GM19099 (cell line): ENCODE data around the gene BHLHE23.

Source experiments
- POLR2A ChIP-seq: IDR thresholded peaks from 3 replicates; pipeline ENCODE4 v1.6.1; 2011; ENCODE audit warnings: low read depth; ENCODE audit not compliant: insufficient read length; ENCODE audit errors: extremely low read depth

The BHLHE23 gene

DNA sequence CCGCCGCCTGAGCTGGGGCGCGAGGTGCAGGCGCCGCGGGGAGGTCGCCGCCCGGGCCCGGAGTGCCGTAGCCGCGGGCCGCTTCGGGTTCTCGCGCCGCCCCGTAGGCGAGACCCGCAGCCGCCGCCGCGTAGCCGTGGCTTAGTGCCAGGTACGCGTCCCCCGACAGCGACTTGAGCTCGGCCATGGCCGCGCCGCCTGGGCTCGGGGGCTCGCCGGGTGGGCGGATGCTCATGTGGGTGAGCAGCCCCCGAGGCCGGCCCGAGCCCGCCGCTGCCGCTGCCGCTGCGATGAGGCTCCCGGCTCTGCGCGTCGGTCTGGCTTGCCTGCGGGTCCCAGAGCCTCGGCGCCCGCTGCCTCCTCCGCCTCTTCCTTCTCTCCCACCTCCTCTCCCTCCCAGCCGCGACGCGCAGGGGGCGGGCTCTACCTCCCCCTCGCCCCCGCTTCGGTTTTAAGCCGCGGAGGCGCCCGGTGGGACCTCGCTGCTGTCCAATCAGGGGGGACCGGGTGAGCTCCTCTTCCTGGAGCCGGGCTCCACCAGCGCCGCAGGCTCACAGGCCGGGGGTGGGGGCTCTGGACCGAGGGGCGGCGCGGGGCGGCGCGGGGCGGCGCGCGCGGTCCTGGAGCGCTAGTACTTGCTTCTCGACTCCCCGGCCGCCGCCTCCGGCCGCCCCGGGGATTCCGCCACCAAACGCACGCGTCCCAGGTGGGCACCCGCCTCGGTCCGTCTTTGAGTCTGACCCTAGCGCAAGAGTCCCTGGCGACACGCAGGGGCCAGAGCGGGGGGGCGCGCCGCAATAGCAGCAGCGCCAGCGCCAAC, at the start of gene BHLHE23:
BHLHE23 (minus strand) TSS at position 425 of the 820 bp plus-strand sequence; CDS start at position 235, 190 bp downstream.
- no peak for TF ChIP-seq POLR2A

DNA sequence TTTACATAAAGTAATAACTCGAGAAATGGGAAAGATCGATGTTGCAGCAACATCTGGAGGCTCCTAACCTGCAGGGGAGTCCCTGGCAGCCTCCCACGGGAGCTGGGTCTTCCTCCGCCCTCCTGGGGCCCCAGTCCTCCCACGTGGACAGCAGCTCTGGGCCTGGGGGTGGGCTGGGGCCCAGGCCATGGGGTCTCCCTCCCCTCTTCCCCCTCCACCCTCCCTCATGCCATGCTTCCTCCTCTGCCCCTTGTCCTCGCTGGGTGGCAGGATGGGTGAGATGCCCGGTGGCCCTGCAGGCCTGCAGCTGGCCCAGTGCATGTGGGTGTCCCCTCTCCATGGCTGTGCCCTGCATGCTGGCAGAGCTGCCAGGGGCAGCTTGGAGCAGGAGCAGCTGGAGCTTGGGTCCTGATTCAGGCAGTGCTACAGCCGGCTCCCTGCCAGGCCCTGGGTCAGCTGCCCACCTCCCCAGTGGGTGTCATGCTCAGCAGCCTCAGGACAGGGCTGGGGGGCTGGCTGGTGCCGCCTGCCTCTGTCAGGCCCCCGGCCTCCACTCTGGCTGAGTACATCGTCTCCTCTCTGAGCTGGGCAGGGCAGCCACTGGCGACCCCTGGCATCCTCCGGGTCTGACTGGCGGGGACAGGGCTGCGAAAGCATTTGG, 48.9 kb upstream of the BHLHE23 start:
- TF ChIP-seq POLR2A, result no peak

DNA sequence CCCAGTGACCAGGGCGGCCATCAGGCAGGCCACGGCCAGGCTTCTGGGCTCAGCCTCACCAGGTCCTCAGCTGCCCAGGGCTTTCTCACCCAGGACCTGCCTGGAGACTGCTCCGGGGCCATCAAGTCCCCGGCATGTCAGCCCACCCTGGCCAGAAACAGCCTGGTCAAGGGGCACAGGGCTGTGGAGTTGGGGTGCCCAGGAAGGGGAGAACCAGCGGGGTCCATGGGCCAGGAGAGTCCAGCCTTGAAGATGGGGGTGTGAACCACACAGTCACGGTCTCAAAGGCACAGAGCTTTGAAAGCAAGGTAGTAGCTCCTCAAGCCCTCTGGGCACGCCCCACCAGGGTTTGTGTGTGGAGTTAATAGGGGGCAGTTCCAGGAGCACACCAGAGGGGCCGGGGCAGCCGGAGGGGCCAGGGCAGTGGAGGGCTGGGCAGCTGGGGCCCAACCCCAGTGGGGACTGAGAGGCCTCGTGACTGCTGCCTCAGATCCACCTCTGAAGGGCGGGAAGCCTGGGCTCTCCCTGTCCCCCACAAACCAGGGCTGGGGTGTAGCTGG, 48.0 kb upstream of the BHLHE23 start:
- TF ChIP-seq POLR2A, result no peak

DNA sequence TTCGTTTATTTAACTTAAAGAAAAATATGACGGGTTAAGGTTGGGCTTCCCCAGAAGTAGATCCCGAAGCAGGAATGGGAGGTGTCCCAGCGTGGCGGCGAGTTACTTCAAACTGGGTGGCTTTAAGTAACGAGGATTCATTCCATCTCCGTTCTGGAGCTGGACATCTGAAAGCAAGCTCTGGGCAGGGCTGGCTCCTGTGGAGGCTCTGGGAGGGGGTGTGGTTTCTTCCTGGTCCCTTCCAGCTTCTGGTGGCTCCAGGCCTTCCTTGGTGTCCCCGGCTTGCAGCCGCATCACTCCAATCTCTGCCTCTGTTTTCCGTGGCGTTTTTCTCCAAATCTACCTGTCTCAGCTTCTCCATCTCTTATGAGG, 47.3 kb upstream of the BHLHE23 start:
- TF ChIP-seq POLR2A, result no peak

DNA sequence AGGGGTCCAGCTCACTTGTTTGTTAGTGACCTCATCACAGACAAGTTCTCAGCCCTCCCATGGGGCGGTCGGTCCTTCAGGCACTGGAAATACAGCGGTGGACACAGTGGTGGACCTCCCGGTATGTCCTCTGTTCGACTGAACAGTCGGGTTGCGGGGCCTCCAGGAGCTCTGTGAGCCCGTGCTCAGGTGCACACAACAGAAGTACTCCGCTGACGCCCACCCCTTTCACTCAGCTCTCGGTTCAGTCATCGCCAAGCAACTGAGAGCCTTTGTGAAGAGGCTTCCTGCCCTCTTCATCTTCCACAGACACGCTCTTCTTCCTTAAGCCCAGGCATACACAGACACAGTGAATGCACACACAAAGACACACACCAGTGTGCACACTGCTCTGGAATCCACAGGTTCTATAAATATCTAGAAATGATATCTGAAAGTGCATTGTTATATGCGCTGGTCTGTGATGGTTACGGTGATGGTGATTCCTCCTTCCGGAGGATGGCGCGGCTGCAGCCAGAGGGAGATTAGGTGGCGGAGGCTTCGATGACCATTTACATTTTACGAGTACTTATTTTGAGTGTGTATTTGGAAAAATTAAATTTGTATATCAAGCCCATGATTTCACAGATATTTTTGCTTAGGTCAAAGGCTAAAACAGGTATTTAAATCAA, 46.8 kb upstream of the BHLHE23 start:
- TF ChIP-seq POLR2A, result no peak

DNA sequence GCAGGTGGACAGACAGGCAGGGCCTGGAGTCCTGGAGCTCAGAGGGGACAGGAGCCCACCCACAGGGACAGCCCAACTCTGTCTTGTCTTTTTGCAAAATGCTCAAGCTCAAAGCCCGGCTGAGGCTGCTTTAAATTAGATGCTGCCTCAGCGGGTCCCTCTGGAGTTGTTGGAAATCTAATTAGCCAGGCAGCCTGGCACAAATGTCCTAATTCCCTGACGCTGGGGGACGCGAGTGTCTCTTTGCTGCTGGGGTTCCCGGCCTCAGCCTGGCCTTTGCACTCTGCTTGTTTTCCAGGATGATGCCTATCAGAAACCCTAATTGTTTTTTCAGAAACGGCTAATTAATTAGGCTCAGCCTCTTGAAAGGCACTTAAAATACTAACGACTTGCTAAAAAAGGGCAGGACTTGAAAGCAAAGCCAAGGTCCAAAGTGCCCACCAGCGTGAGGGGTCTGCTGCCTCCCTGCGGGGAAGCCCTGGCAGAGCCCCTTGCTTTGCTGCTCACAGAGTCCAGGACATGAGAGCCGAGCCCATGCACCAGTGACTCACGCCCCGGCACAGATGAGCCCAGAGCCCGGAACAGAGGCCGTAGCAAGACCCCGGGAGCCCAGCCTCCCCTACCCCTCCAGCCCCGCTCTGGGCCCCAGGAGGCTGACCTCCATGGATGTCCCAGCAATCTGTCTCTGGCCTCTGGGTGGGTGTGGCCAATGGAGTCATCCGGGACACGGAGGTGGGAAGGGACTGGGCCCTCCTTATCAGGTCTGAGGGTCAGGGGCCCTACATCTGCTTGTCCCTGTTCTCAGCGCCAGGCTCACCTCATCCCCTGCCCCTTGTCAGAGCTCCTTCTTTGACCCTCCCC, 46.0 kb upstream of the BHLHE23 start:
- TF ChIP-seq POLR2A, result no peak

DNA sequence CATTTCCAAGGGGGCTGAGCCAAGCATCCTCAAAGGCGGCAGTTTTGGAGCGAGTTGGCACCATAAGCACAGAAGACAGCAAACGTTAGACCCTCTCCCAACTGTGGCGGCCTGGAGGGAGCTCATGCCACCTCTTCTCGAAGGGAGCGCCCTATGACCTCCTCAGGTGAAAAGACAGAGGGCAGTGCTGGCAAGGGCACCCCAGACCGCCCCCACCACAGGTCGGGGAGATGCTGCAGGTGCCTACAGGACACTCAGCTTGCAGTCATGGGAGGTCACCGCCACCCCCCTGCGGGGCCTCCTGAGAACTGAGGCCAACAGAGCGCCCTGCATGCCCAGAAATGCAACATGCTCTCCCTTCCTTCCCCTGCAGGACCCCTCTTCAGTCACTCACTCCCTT, 45.1 kb upstream of the BHLHE23 start:
- TF ChIP-seq POLR2A, result no peak

DNA sequence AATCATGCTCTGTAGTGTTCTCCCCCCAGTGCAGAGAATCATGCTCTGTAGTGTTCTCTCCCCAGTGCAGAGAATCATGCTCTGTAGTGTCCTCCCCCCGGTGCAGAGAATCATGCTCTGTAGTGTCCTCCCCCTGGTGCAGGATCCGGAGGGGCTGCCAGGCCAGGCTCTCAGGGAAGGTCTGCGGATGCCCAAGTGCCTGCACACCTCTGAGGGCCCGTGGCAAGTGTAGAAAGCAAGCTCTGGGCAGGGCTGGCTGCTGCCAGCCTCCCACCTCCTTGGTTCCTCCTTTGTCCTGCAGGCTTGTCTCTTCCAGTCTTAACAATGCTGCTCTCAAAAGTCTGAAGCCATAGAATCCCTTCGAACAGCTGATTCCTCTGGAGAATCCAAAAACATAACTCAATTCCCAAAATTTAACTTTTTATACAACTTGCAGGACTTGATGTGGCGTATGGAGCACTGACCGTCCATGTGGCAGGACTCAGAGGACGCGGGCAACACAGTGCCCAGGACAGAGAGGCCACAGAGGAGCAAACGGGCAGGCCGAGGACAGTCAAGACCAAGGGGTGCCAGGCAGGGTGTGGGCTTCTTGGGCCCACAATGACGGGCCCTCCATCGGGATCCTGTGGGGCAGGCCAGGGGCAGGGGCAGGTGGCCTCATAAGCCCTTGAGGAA, 44.6 kb upstream of the BHLHE23 start:
- no peak for TF ChIP-seq POLR2A

DNA sequence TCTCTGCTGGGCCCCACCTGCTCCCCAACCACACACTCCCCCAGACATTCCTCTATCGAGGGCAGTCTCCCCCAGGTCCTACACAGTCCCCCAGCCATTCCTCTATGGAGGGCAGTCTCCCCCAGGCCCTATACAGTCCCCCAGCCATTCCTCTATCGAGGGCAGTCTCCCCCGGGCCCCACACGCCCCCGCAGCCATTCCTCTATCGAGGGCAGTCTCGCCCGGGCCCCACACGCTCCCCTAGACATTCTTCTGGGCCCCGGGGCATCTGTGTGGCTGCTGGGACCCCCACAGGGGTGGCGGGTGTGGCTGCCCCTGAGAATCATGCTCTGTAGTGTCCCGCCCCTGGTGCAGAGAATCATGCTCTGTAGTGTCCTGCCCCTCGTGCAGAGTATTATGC, 43.6 kb upstream of the BHLHE23 start:
- no peak for TF ChIP-seq POLR2A

DNA sequence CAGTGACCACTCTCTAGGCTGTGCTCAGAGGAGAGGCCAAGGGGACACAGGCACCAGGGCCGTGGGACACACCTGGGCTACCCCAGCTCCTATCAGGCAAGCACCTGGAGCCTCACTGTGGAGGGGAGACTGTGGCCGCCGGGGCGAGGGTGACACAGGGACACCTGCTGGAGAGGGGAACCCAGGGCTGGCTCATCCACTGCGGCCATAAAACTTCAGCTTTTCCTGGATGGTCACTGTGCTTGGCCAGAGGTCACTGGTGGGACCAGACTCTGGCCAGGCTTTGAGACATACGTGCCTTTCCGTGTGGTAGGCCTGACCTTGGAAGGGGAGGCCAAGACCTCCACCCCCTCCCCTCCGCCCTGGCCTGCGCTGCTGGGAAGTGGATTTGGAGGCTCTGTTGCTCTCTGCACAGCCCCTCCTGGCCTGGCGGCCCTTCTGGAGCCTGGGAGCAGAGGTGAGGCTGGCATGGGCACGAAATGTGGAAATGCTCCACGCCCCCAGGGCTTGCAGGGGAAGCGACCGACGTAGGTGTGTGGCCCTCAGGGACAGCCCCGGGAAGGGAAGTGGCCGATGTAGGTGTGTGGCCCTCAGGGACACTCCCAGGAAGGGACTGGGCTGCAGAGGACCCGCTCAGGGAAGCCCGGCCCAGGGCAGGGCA, 42.9 kb upstream of the BHLHE23 start:
- no peak for TF ChIP-seq POLR2A

DNA sequence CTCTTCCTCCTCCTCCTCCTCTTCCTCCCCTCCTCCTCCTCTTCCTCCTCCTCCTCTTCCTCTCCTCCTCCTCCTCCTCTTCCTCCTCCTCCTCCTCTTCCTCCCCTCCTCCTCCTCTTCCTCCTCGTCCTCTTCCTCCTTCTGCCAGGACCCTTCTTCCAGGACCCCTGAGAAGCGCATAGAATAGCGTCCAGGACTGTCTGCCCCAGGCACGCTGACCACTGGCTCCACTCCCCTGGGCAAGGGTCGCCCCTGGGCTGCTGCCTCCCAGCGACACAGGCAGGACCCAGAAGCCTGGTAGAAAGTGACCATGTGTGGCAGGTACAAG, 42.4 kb upstream of the BHLHE23 start:
- TF ChIP-seq POLR2A, result no peak

DNA sequence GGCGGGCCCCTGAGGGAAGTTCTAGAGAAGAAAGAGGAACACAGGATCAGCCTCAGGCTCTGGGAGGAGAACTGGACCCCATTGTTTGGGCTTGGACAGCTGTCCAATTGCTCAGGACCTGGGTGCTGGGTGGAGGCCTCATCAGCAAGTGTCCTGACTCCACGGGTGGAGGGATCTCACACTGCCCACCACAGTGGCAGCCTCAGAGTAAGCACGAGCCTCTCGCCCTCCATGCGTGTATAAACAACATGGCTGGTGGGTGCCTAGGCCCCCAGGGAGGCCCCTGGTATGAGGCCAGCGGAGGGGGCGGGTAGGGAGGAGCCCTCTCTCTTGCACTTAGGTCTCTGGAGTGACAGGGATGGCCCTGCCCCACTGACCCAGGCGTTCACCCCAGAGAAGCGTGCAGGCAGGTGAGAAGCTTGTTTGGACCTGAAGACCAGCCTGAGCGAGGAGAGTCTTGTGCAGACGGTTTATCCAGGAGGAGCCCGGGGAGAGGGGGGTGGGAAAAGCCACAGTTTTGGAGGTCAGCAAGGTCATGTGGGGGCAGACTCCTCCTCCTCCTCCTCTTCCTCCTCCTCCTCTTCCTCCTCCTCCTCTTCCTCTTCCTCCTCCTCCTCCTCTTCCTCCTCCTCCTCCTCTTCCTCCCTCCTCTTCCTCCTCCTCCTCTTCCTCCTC, 41.9 kb upstream of the BHLHE23 start:
- no peak for TF ChIP-seq POLR2A

DNA sequence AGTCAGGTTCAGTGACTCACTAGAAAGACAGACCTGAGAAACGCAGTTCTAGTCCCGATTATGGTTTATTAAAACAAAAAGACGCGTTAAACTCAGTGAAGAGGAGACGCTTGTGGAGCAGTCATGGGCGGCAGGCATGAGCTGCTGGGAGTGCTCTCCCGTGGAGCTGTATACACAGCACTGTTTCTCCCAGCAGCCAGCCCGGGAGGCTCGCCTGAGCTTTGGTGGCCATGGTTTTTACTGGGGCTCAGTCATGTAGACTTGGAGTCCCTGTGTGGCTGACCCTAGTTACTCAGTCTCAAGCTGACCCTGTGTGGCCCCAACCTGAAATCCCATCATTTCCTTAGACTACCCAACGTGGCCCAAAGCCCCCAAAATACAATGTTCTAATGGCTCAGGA, 41.2 kb upstream of the BHLHE23 start:
- no peak for TF ChIP-seq POLR2A
